ENCODE data around the gene KIRREL3.

The KIRREL3 gene

DNA sequence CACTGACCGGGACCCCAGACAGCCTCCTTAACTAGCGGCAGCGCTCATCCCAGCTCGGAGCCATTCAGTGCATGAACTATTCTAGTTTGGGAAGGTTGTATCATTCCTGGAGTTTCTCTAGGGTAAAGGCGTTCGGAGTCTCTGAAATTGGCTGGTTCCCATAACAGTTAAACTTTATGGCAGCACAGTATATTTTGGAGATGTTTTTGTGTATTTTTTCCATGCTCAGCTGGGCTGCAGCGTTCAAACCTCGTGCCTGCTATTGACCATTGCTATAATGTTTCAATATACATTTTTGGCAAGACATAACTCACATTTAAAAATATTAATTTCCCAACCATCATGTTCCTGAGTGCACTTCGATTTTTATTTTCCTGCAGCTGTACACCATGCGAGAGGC is 475.4 kb downstream of the KIRREL3 start:
- H3K9ac ChIP-seq (ENCODE audit: low read length), result no peak overlapping the region
- H4K20me1 ChIP-seq (ENCODE audit: insufficient read depth, low read length), result no peaks in the 10 kb centered on the region
- no peak overlapping the region for H2AFZ ChIP-seq (ENCODE audit: low read depth, low read length)
- H3K27me3 ChIP-seq (ENCODE audit: low read depth, low read length), result peaks cover 38% of the 10 kb centered on the region
- no peaks in the 10 kb centered on the region for H3K36me3 ChIP-seq (replicated peaks; ENCODE audit: low read depth, low read length)
- H3K9me3 ChIP-seq (ENCODE audit: insufficient read depth, low read length), result no peaks in the 10 kb centered on the region
- H3K27ac ChIP-seq (ENCODE audit: low read length), result no peak overlapping the region
- no peak overlapping the region for H3K4me2 ChIP-seq (ENCODE audit: low read length)
- no peak overlapping the region for H3K4me3 ChIP-seq (ENCODE audit: low read length)
- TF ChIP-seq EZH2phosphoT487 (IDR thresholded peaks at IDR 0.05; ENCODE audit: low read depth), result no peak
- no peaks in the 10 kb centered on the region for H3K79me2 ChIP-seq (ENCODE audit: low read length)
- H3K4me1 ChIP-seq (ENCODE audit: low read length), result no peaks in the 10 kb centered on the region

DNA sequence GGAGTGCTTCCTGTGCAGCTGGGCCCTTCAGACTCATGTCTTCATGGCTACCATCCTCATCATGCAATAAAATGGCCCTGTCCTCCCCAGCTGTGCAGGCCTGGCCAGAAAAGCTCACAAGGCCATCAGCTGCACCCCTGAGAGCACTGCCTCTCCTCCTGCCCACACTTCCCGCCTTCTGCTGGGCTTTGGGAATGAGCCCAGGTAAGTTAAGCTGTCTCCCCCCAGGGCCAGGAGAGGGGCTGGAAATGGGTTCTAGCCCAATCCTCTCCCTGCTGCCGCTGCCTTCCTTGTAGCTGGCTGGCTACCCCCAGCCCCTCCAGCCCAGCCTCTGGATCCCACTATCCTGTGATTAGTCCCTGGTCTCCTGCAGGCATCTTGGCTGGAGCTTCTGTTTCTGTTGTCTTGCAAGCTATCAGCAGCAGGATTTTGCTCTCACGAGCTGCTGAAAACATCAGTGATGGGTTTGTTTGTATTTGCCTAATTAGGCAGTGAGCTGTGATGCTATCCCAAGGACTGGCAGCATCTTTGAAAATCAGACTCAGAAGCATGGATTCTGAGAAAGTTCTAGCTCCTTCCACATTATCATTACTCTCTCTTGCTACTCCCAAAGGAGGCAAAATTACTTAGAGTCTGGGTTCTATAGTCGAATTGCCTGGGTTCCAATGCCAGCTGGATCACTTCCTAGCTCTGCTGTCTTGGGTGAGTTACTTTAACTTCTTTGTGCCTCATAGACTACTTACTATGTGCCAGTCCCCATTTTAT is 476.9 kb downstream of the KIRREL3 start:
- Histone ChIP-seq H3K4me3 (ENCODE audit: low read length) (no peak overlapping the region), H2AFZ (ENCODE audit: low read depth, low read length) (no peak overlapping the region), H3K27me3 (ENCODE audit: low read depth, low read length) (peaks cover 54% of the 10 kb centered on the region), H3K9ac (ENCODE audit: low read length) (no peak overlapping the region), H3K4me2 (ENCODE audit: low read length) (no peak overlapping the region), H3K4me1 (ENCODE audit: low read length) (no peaks in the 10 kb centered on the region), H3K27ac (ENCODE audit: low read length) (no peak overlapping the region), H3K36me3 (replicated peaks; ENCODE audit: low read depth, low read length) (no peaks in the 10 kb centered on the region), H3K79me2 (ENCODE audit: low read length) (no peaks in the 10 kb centered on the region), H4K20me1 (ENCODE audit: insufficient read depth, low read length) (no peaks in the 10 kb centered on the region), H3K9me3 (ENCODE audit: insufficient read depth, low read length) (no peaks in the 10 kb centered on the region)
- no peak for TF ChIP-seq EZH2phosphoT487 (IDR thresholded peaks at IDR 0.05; ENCODE audit: low read depth)
- TF ChIP-seq, protein P1, sequence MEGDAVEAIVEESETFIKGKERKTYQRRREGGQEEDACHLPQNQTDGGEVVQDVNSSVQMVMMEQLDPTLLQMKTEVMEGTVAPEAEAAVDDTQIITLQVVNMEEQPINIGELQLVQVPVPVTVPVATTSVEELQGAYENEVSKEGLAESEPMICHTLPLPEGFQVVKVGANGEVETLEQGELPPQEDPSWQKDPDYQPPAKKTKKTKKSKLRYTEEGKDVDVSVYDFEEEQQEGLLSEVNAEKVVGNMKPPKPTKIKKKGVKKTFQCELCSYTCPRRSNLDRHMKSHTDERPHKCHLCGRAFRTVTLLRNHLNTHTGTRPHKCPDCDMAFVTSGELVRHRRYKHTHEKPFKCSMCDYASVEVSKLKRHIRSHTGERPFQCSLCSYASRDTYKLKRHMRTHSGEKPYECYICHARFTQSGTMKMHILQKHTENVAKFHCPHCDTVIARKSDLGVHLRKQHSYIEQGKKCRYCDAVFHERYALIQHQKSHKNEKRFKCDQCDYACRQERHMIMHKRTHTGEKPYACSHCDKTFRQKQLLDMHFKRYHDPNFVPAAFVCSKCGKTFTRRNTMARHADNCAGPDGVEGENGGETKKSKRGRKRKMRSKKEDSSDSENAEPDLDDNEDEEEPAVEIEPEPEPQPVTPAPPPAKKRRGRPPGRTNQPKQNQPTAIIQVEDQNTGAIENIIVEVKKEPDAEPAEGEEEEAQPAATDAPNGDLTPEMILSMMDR (IDR thresholded peaks at IDR 0.05; ENCODE audit: low read depth, low read length), result no peak

DNA sequence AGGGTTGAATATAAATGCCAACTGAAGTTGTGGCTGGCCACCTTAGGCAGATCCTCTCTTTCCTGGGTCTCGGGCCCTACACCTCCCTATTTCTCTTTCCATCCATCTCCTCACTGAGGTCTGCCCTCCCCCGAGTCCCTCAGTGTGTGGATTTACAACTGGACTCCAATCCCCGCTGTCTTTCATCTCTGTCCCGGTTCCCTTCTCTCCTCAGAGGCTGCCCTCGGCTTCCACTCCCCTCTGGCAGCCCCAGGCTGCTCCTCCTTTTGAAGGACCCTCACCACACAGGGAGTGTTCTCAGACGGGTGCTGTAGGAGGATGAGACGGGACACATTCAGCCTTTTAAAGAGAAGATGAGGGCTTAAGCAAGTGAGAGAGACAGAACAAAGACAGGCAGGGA is 478.0 kb downstream of the KIRREL3 start:
- H3K4me1 ChIP-seq (ENCODE audit: low read length), result no peaks in the 10 kb centered on the region
- H4K20me1 ChIP-seq (ENCODE audit: insufficient read depth, low read length), result no peaks in the 10 kb centered on the region
- peaks cover 50% of the 10 kb centered on the region for H3K27me3 ChIP-seq (ENCODE audit: low read depth, low read length)
- H3K36me3 ChIP-seq (replicated peaks; ENCODE audit: low read depth, low read length), result no peaks in the 10 kb centered on the region
- TF ChIP-seq, protein P1 (IDR thresholded peaks at IDR 0.05; ENCODE audit: low read depth, low read length), result no peak
- no peak for TF ChIP-seq EZH2phosphoT487 (IDR thresholded peaks at IDR 0.05; ENCODE audit: low read depth)
- no peaks in the 10 kb centered on the region for H3K79me2 ChIP-seq (ENCODE audit: low read length)
- H3K9ac ChIP-seq (ENCODE audit: low read length), result no peak overlapping the region
- H3K27ac ChIP-seq (ENCODE audit: low read length), result no peak overlapping the region
- H2AFZ ChIP-seq (ENCODE audit: low read depth, low read length), result no peak overlapping the region
- H3K9me3 ChIP-seq (ENCODE audit: insufficient read depth, low read length), result no peaks in the 10 kb centered on the region
- H3K4me3 ChIP-seq (ENCODE audit: low read length), result no peak overlapping the region
- no peak overlapping the region for H3K4me2 ChIP-seq (ENCODE audit: low read length)

DNA sequence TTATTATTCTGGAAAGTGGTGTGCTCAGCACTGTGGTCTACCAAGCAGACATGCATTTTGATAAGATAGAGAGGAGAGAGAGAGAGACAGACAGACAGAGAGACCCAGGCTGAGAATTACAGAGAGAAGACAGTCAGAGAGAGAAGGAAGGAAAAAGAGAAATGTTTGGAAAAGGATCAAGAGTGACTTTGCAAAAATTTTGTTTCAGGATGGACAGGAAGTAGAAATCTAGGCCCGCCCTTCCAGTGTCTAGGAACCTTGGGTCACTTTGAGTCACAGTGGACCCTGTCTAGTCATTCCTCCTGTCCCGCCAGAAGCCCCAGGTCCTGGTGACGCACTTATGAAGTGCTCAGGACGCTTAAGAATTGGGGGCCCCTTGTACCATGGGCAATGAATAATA is 478.4 kb downstream of the KIRREL3 start:
- no peak overlapping the region for H3K4me3 ChIP-seq (ENCODE audit: low read length)

More for the DNA sequence above, 478.4 kb downstream of the KIRREL3 start:
- H3K27ac ChIP-seq (ENCODE audit: low read length), result no peak overlapping the region
- TF ChIP-seq, protein P1 (IDR thresholded peaks at IDR 0.05; ENCODE audit: low read depth, low read length), result no peak
- TF ChIP-seq EZH2phosphoT487 (IDR thresholded peaks at IDR 0.05; ENCODE audit: low read depth), result no peak
- no peak overlapping the region for H2AFZ ChIP-seq (ENCODE audit: low read depth, low read length)
- no peaks in the 10 kb centered on the region for H3K79me2 ChIP-seq (ENCODE audit: low read length)
- no peaks in the 10 kb centered on the region for H4K20me1 ChIP-seq (ENCODE audit: insufficient read depth, low read length)
- H3K9me3 ChIP-seq (ENCODE audit: insufficient read depth, low read length), result no peaks in the 10 kb centered on the region
- peaks cover 50% of the 10 kb centered on the region for H3K27me3 ChIP-seq (ENCODE audit: low read depth, low read length)
- H3K4me2 ChIP-seq (ENCODE audit: low read length), result no peak overlapping the region
- H3K9ac ChIP-seq (ENCODE audit: low read length), result no peak overlapping the region
- H3K4me1 ChIP-seq (ENCODE audit: low read length), result no peaks in the 10 kb centered on the region
- H3K36me3 ChIP-seq (replicated peaks; ENCODE audit: low read depth, low read length), result no peaks in the 10 kb centered on the region
